Kidney glomerular epithelial cell (primary cell): ENCODE measurements around the gene RHBDD1.
"Not testable (repeated sequence)": the region's sequence is repeated elsewhere in the genome, so short reads cannot be mapped to it uniquely, and the experiment has no call there.

ENCODE experiments used
- DNase-seq: peaks from one replicate; lab custom pipeline; 2025; lab: John Stamatoyannopoulos, UW

Gene RHBDD1

GRCh38 chr2:226799976-226800940, 35.6 kb upstream of the RHBDD1 start:
- DNase-seq: peak; percentile 25

DNA sequence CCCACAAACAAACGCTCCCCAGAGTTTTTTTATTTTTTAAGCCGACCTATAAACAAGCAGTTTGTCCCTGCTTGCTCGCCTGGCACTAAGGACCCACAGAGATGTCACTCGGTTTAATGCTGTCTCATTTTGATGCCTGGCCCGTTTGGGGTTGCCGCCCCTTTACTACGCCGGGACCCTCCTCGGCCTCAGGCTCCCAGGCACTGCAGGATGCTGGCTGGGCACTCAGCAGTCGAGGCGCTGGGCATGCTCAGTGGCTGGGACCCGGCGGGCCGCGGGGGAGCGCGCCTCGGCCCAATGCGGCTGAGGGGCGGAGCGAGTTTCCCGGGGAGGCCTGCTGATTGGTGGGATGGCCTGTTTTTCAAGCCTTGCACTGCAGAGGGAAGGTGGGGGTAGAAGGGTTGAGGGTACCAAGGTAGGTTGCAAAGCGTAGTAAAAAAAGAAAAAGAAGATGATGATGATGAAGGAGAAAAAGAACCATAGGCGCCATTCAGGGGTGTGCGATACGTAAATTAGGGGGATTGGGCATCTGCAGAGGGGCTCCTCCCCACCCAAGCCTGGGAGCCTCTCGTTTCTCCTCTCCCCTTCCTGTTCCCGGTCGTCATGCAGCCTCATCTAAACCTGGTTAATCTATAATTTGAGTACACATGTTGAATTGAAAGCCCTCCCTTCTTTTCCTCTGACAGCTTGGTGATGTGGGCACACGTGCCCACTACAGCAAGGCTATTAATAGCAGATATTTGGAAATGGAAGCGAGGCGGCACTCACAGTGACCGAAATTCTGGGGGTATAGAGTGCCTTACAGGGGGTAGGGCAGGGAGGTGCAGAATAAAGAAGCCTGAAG, 34.7 kb upstream of the RHBDD1 start:
- peak; percentile 90 for DNase-seq

DNA sequence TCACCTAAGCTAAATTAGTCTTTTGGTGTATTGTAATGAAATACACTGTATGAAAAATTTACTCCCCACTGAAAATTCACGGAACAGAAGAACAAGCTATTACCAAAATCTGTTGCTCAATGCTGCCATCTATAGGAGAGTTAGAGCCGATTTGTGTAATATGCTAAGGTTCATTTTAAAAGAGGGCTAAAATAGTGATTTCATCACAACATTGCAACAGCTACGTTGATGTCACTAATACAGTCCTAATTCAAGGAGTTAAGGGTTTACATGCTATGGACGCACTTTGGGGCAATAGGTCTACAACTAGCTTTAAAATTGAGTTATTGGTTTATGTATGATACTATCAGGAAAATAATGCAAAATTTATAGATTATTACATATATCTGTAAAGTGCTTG, 33.3 kb upstream of the RHBDD1 start:
- peak; percentile 75 for DNase-seq

GRCh38 chr2:226803410-226803809, 32.4 kb upstream of the RHBDD1 start:
- DNase-seq: no peak

DNA sequence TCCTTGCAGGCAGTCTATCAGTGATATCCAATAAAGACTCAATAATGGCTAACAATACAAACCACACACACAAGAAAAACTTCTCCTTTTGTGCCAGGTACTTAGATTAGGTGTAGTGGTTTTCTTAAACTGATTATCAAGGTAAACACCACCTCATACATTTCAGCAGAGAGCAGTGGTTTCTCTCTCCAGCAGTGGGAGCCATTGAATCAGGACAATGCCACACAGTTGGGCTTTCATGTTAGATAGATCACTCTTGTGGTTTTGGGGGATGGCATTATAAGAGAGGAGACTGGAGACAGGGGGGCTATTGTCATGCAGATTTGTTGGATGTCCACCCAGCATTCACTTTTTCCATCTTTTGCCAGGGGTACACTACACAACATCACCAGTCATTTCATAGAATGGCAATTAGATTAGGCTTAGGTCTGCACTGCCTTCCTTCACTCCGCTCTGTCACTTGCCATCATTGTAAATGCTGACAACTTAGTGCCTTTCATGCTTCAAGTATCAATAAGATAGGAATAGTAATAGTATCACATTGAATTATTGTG, 22.6 kb upstream of the RHBDD1 start:
- DNase-seq: no peak

- no peak for DNase-seq
Observed at GRCh38 chr2:226818930-226819329, 16.9 kb upstream of the RHBDD1 start.

- no peak for DNase-seq
Observed at GRCh38 chr2:226825056-226825455, 10.8 kb upstream of the RHBDD1 start.

GRCh38 chr2:226828191-226828590, 7.7 kb upstream of the RHBDD1 start:
- DNase-seq: no peak

GRCh38 chr2:226829721-226830631, 5.9 kb upstream of the RHBDD1 start:
- DNase-seq: no peak

GRCh38 chr2:226831266-226831665, 4.6 kb upstream of the RHBDD1 start:
- DNase-seq: no peak

DNA sequence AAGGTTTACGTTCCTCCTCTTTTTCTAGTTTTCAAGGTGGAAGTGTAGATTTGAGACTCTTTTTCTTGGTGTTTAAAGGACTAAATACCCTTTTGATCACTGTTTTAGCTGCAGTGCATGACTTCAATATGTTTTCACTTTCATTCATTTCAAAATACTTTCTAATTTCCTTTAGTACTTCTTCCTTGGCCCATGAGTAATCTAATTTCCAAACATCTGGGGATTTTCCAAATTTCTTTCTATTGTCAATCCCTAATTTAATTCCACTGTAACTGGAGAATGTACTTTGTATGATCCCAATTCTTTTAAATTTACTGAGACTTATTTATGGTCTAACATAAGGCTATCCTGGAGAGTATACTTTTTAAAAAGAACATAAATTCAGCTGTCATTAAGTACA, 3.8 kb upstream of the RHBDD1 start:
- DNase-seq: no peak

DNA sequence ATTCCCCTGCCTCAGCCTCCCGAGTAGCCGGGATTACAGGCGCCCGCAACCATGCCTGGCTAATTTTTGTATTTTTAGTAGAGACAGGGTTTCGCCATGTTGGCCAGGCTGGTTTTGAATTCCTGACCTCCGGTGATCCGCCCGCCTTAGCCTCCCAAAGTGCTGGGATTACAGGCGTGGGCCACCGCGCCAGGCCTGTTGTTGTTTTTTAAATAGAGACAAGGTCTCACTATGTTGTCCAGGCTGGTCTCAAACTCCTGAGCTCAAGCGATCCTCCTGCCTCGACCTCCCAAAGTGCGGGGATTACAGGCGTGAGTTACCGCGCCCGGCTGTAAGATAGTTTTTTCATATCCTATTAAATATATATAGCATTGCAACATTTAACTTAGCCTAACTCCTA, 974 bp upstream of the RHBDD1 start:
- DNase-seq: not testable (repeated sequence)

DNA sequence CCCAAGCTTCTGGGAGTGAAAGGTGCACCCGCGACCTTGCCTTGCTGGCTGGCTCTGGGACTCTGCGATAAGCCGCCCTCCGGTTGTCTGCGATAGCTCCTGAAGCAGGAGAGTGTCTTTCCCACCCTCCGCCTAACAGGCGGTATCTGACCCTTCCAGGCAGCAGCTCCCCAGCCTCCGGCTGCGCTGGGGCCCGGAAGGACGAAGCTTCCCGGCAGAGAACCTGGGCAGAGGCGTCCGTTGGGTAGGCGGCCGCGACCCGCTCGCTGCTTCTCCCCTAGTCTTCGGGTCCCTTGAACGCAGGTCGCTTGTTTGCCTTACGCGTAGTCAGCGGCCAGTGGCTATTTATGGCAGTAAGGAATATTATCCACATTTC, 446 bp upstream of the RHBDD1 start:
- no peak for DNase-seq

GRCh38 chr2:226836548-226836885, 663 bp downstream of the RHBDD1 start:
- peak; percentile 45 for DNase-seq

GRCh38 chr2:226837334-226837733, 1.5 kb downstream of the RHBDD1 start:
- no peak for DNase-seq

GRCh38 chr2:226837787-226838603, 2.1 kb downstream of the RHBDD1 start:
- DNase-seq: no peak

- DNase-seq: no peak
Observed at GRCh38 chr2:226838722-226839121, 2.9 kb downstream of the RHBDD1 start.

DNA sequence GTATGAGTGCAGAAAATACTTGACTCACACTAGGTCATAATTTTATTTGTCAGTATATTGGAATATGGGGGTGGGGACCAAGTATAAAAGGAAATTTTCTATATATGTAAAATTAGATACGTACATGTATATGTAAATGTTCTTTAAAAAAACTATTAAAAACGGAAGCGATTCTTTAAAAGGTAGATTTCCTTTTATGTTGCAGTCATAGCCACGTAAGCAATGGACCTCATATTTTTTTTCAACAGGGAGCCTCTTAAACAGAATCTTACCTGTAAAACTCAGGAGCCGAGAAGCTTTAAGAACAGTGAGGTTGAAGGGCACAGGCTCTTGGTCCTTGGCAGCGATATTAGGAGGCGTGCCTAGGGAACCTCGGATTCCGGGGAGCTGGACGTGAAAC, 3.3 kb downstream of the RHBDD1 start:
- DNase-seq: no peak

GRCh38 chr2:226839951-226840350, 4.1 kb downstream of the RHBDD1 start:
- no peak for DNase-seq

GRCh38 chr2:226843001-226843400, 7.1 kb downstream of the RHBDD1 start:
- not testable (repeated sequence) for DNase-seq
